Glomerular visceral epithelial cell (primary cell): ENCODE data around the gene TTC22.

ENCODE experiments used
- DNase-seq: peaks from one replicate; pipeline ENCODE4 v3.0.0-alpha.2; 2016; ENCODE audit errors: extremely low spot score

The TTC22 gene

GRCh38 chr1:54808443-54809207 lies 7.5 kb upstream of the TTC22 start:
- no peak for DNase-seq

GRCh38 chr1:54807756-54808155 lies 6.6 kb upstream of the TTC22 start:
- DNase-seq = no peak

- peak; percentile 36 for DNase-seq
These were observed 5.9 kb upstream of the TTC22 start for GRCh38 chr1:54806931-54807611.

- no peak for DNase-seq
These were observed 4.9 kb upstream of the TTC22 start for GRCh38 chr1:54805981-54806381.

GRCh38 chr1:54805466-54805865 lies 4.3 kb upstream of the TTC22 start:
- DNase-seq = no peak

GRCh38 chr1:54804471-54805132 lies 3.5 kb upstream of the TTC22 start:
- DNase-seq = no peak

- DNase-seq = peak; percentile 52
These were observed 2.8 kb upstream of the TTC22 start for GRCh38 chr1:54803761-54804470.

GRCh38 chr1:54800041-54800898 lies 853 bp downstream of the TTC22 start:
- no peak for DNase-seq

- DNase-seq = peak; percentile 62
These were observed 2.1 kb downstream of the TTC22 start for GRCh38 chr1:54798769-54799641.

GRCh38 chr1:54798206-54798605 lies 2.9 kb downstream of the TTC22 start:
- no peak for DNase-seq

- no peak for DNase-seq
These were observed 4.2 kb downstream of the TTC22 start for GRCh38 chr1:54796902-54797301.

- no peak for DNase-seq
These were observed 5.2 kb downstream of the TTC22 start for GRCh38 chr1:54795841-54796468.

GRCh38 chr1:54795356-54795665 lies 5.8 kb downstream of the TTC22 start:
- no peak for DNase-seq

GRCh38 chr1:54794451-54795355 lies 6.4 kb downstream of the TTC22 start:
- no peak for DNase-seq

- no peak for DNase-seq
These were observed 8.3 kb downstream of the TTC22 start for GRCh38 chr1:54792686-54793282.

- DNase-seq = peak; percentile 35
These were observed 9.1 kb downstream of the TTC22 start for GRCh38 chr1:54791880-54792522.

GRCh38 chr1:54788459-54788858 lies 12.7 kb downstream of the TTC22 start:
- no peak for DNase-seq

- no peak for DNase-seq
These were observed 13.5 kb downstream of the TTC22 start for GRCh38 chr1:54787604-54788003.
